Upper lobe of right lung (tissue), 1 donor: ENCODE results near the gene PTRHD1. TPM values are rescaled to one million over a fixed set of nuclear protein-coding genes. Genes with fewer than 3 reads are reported as not detected.

Experiments
- ATAC-seq: fragments of 200-7000 bp; cut with Tn5 transposase; one replicate; pipeline ENCODE4 v1.9.1; 2020; ENCODE audit warnings: mild to moderate bottlenecking, moderate library complexity
- DNase-seq: peaks from one replicate; pipeline ENCODE4 v3.0.0-alpha.2; 2020
- H3K27ac ChIP-seq: fragments of 200-600 bp; one replicate; pipeline ENCODE4 v1.8.0; 2022
- H3K27me3 ChIP-seq: fragments of 200-600 bp; one replicate; pipeline ENCODE4 v1.8.0; 2022; ENCODE audit warnings: mild to moderate bottlenecking
- H3K36me3 ChIP-seq: fragments of 200-600 bp; one replicate; pipeline ENCODE4 v1.8.0; 2022
- H3K4me1 ChIP-seq: fragments of 200-600 bp; one replicate; pipeline ENCODE4 v1.8.0; 2022
- H3K4me3 ChIP-seq: fragments of 200-600 bp; one replicate; pipeline ENCODE4 v1.8.0; 2022; ENCODE audit warnings: mild to moderate bottlenecking
- H3K9me3 ChIP-seq: fragments of 200-600 bp; one replicate; pipeline ENCODE4 v1.8.0; 2022
- intact Hi-C: fragments of 100-400 bp; cut with DNase I; formaldehyde crosslinking; loops from one replicate; pipeline ENCODE4 v1.11.0; 2022
- total RNA-seq: library from RNA; stranded (reverse); fragmentation: NEBNext Ultra II Directional; extraction: Animal tissue kit (Norgen Biotek cat#: 25700); gene quantifications from one replicate; pipeline ENCODE4 v1.2.1, GENCODE V29; 2021
- TF ChIP-seq, protein P1 (sequence below): fragments of 200-600 bp; IDR thresholded peaks from one replicate; pipeline ENCODE4 v1.8.0; 2022; ENCODE audit warnings: antibody characterized with exemption
- donor health status: DM: no; HTN: yes; CAD: no; lungs with severe emphysema.

Gene PTRHD1
- total RNA-seq, 1 donor from 2014 or later, result 30.7 TPM

DNA sequence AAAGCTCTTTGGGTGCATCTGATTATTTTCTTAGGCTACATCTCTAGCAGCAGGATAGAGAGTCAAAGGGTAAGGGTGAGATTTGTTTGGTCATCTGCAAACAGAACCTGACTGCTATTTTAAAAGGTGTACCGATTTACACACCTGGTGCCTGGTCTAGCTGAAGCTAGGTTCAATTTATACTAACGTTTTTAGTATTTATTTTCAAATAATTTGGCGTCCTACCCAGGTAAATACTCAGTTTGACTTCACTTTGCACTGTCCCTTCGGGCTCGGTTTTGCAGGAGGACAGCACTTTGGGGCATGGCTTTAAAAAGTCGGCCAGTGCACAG lies 683 bp downstream of the PTRHD1 start:
- Histone ChIP-seq H3K27me3 (no peaks in the 10 kb centered on the region), H3K4me1 (peaks cover 14% of the 10 kb centered on the region), H3K4me3 (peak overlapping the region; percentile 74), H3K36me3 (no peaks in the 10 kb centered on the region), H3K27ac (peak overlapping the region; percentile 100), H3K9me3 (no peaks in the 10 kb centered on the region)
- ATAC-seq (no peak), DNase-seq (no peak)
- TF ChIP-seq, protein P1, sequence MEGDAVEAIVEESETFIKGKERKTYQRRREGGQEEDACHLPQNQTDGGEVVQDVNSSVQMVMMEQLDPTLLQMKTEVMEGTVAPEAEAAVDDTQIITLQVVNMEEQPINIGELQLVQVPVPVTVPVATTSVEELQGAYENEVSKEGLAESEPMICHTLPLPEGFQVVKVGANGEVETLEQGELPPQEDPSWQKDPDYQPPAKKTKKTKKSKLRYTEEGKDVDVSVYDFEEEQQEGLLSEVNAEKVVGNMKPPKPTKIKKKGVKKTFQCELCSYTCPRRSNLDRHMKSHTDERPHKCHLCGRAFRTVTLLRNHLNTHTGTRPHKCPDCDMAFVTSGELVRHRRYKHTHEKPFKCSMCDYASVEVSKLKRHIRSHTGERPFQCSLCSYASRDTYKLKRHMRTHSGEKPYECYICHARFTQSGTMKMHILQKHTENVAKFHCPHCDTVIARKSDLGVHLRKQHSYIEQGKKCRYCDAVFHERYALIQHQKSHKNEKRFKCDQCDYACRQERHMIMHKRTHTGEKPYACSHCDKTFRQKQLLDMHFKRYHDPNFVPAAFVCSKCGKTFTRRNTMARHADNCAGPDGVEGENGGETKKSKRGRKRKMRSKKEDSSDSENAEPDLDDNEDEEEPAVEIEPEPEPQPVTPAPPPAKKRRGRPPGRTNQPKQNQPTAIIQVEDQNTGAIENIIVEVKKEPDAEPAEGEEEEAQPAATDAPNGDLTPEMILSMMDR, result no peak
- intact Hi-C loops, result no loop called here

DNA sequence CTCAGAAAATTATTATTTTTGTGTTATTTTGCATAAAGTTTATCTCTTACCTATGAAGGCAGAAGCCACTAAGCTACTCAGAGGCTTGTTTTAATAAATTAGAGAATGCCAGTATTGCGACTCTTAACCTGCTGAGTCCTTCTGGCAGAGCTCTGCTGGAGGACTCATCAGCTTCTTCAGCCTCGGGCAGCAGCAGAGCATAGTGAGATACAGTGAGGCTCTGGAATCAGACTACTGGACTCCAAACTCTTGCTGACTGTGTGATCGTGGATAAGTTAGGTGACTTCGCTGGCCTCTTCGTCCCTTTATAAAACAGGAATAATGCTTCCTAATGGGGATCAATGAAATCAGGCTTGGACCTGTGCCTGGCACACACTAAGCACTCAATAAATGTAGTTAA lies 1.7 kb downstream of the PTRHD1 start:
- no peak for ATAC-seq
- Histone ChIP-seq H3K4me1 (peaks cover 14% of the 10 kb centered on the region), H3K36me3 (no peaks in the 10 kb centered on the region), H3K27me3 (no peaks in the 10 kb centered on the region), H3K4me3 (no peak overlapping the region), H3K27ac (no peak overlapping the region), H3K9me3 (no peaks in the 10 kb centered on the region)
- TF ChIP-seq, protein P1, result no peak
- intact Hi-C loops, result no loop called here
- DNase-seq, result no peak

DNA sequence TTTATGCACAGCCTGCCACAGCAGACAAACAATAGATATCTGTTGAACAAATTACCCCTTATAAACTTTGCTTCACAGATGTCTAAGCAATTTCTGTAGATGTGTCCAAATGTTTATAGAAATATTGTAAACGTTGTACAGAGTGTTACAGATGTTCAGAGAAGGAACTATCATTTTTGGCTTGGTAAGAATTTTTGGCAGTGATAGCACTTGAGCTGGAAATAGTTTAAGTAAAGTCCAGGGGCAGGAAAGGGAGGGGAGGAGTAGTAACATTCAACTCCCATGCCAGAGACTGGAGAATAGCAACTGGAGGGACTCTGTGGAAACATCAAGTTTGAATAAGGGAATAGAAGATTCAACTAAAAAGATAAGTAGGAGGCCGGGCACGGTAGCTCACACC lies 4.4 kb downstream of the PTRHD1 start:
- no peak for DNase-seq
- no peak overlapping the region for H3K4me3 ChIP-seq
- H3K4me1 ChIP-seq, result peaks cover 14% of the 10 kb centered on the region
- no peaks in the 10 kb centered on the region for H3K9me3 ChIP-seq
- no peak overlapping the region for H3K27ac ChIP-seq
- ATAC-seq, result no peak
- no peaks in the 10 kb centered on the region for H3K36me3 ChIP-seq
- no peaks in the 10 kb centered on the region for H3K27me3 ChIP-seq
- TF ChIP-seq, protein P1, result no peak
- intact Hi-C loops, result no loop called here

DNA sequence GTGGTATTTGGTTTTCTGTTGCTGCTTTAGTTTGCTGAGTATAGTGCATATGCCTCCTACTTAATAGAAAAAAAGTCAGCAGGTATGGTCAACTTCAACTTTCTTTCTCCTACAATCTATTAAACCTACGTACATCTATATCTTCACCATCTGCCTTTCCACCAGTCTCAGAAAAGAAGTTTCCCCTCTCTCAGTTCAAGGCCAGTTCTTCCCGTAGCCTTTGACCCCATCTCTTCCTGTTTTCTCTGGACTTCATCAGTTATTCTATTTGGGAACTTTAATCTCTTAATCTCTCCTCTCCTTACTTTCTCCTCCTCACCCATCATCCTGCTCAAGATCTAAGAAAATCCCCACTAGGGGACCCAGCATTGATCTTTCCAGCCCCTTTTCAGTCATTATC lies 5.7 kb downstream of the PTRHD1 start:
- TF ChIP-seq, protein P1, result no peak
- Histone ChIP-seq H3K36me3 (no peaks in the 10 kb centered on the region), H3K27ac (no peak overlapping the region), H3K27me3 (no peaks in the 10 kb centered on the region), H3K4me3 (no peak overlapping the region), H3K9me3 (no peaks in the 10 kb centered on the region), H3K4me1 (peaks cover 12% of the 10 kb centered on the region)
- ATAC-seq (no peak), DNase-seq (no peak)
- intact Hi-C loops, result no loop called here

DNA sequence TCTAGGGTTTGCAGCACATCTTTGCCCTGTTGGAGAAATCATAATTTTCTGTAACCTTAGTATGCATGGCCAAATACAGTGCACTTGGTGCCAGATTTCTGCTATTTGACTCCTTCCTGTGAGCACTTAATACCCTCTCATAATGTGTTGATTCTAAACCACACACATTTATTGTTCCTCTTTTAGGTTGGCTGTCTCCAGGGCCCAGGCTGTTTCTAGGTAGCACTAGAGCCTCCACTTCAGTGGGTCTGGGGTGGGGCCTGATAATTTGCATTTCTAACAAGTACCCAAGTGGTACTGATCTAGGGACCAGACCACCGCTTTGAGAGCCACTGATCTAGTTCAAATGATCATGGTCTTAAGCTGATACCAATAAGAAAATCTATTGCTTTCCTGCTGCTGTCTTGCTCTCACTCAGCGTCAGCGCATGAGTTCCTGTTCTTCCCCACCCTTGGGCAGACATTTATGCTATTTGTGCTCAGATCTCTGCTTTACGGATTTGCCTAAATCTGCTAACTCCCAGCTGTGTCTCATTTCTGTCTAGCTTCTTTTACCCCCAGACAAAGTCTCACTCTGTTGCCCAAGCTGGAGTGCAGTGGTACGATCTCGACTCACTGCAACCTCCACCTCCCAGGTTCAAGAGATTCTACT lies 7.4 kb downstream of the PTRHD1 start:
- intact Hi-C loops, result no loop called here
- TF ChIP-seq, protein P1, result no peak
- Histone ChIP-seq H3K27ac (peak overlapping the region; percentile 77), H3K4me1 (peaks cover 5% of the 10 kb centered on the region), H3K4me3 (no peak overlapping the region), H3K36me3 (no peaks in the 10 kb centered on the region), H3K27me3 (no peaks in the 10 kb centered on the region), H3K9me3 (no peaks in the 10 kb centered on the region)
- DNase-seq (no peak), ATAC-seq (peak; percentile 96)

DNA sequence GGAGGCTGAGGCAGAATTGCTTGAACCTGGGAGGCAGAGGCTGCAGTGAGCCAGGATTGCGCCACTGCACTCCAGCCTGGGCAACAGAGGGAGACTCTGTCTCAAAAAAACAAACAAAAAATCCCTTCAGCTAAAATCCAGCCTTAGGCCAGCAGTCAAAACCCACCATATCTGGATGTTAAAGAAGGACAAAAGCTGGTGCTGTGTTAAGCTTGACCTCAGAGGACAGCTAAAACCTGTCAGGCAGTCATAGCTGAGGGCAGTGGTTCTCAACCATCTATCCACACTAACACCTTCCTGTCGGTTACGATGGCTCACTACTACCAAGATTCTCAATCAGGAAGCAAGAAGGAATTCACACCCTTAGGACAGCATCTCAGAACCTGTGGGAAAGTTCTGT lies 9.6 kb downstream of the PTRHD1 start:
- TF ChIP-seq, protein P1, result no peak
- H3K4me3 ChIP-seq, result no peak overlapping the region
- ATAC-seq (no peak), DNase-seq (no peak)
- H3K27ac ChIP-seq, result no peak overlapping the region
- H3K36me3 ChIP-seq, result no peaks in the 10 kb centered on the region
- intact Hi-C loops, result no loop called here
- H3K27me3 ChIP-seq, result no peaks in the 10 kb centered on the region
- H3K4me1 ChIP-seq, result peaks cover 12% of the 10 kb centered on the region
- no peaks in the 10 kb centered on the region for H3K9me3 ChIP-seq
